Fibroblast of skin of abdomen (primary cell): ENCODE data around the gene YES1.
A peak's percentile ranks its signal among the peaks of the same experiment; 100 is the strongest.
"Not testable (repeated sequence)": the region's sequence is repeated elsewhere in the genome, so short reads cannot be mapped to it uniquely, and the experiment has no call there.

Experiments
- DNase-seq: peaks from one replicate; pipeline ENCODE4 v3.0.0-alpha.2; 2013

Gene YES1

GRCh38 chr18:717003-717402 lies 95.0 kb downstream of the YES1 start:
- DNase-seq = no peak

- DNase-seq = peak; percentile 70
Observed at GRCh38 chr18:715626-716025, 96.4 kb downstream of the YES1 start.

GRCh38 chr18:713135-713490 lies 98.9 kb downstream of the YES1 start:
- DNase-seq = no peak

- DNase-seq = peak; percentile 85
Observed at GRCh38 chr18:712401-713134, 99.5 kb downstream of the YES1 start, which contains the start of gene ENOSF1. TSS of gene ENOSF1 (minus strand) at chr18:712630. CDS start at chr18:712587, 43 bp downstream.

GRCh38 chr18:711657-712400 lies 100.2 kb downstream of the YES1 start:
- peak; percentile 84 for DNase-seq

- DNase-seq = peak; percentile 8
Observed at GRCh38 chr18:711310-711656, 100.8 kb downstream of the YES1 start.

GRCh38 chr18:710418-711300 lies 101.4 kb downstream of the YES1 start:
- DNase-seq = no peak

GRCh38 chr18:709771-710170 lies 102.3 kb downstream of the YES1 start:
- no peak for DNase-seq

GRCh38 chr18:708096-708495 lies 103.9 kb downstream of the YES1 start:
- DNase-seq = no peak

- no peak for DNase-seq
Observed at GRCh38 chr18:706405-706804, 105.6 kb downstream of the YES1 start.

GRCh38 chr18:703213-703967 lies 108.7 kb downstream of the YES1 start:
- peak; percentile 64 for DNase-seq

GRCh38 chr18:697800-698199 lies 114.2 kb downstream of the YES1 start:
- DNase-seq = no peak

GRCh38 chr18:697012-697411 lies 115.0 kb downstream of the YES1 start:
- DNase-seq = no peak

- no peak for DNase-seq
Observed at GRCh38 chr18:693466-694187, 118.4 kb downstream of the YES1 start.

- DNase-seq = no peak
Observed at GRCh38 chr18:692824-693223, 119.2 kb downstream of the YES1 start.

- DNase-seq = no peak
Observed at GRCh38 chr18:688323-688722, 123.7 kb downstream of the YES1 start.

- no peak for DNase-seq
Observed at GRCh38 chr18:686339-687111, 125.5 kb downstream of the YES1 start.

- DNase-seq = no peak
Observed at GRCh38 chr18:685438-685837, 126.6 kb downstream of the YES1 start.

- no peak for DNase-seq
Observed at GRCh38 chr18:683531-683930, 128.5 kb downstream of the YES1 start.

GRCh38 chr18:682833-683232 lies 129.2 kb downstream of the YES1 start:
- DNase-seq = no peak

GRCh38 chr18:682416-682815 lies 129.6 kb downstream of the YES1 start:
- DNase-seq = not testable (repeated sequence)
